Measurements from ENCODE around the gene OR2V2.
"Not testable (repeated sequence)": the region's sequence is repeated elsewhere in the genome, so short reads cannot be mapped to it uniquely, and the experiment has no call there.

The OR2V2 gene

DNA sequence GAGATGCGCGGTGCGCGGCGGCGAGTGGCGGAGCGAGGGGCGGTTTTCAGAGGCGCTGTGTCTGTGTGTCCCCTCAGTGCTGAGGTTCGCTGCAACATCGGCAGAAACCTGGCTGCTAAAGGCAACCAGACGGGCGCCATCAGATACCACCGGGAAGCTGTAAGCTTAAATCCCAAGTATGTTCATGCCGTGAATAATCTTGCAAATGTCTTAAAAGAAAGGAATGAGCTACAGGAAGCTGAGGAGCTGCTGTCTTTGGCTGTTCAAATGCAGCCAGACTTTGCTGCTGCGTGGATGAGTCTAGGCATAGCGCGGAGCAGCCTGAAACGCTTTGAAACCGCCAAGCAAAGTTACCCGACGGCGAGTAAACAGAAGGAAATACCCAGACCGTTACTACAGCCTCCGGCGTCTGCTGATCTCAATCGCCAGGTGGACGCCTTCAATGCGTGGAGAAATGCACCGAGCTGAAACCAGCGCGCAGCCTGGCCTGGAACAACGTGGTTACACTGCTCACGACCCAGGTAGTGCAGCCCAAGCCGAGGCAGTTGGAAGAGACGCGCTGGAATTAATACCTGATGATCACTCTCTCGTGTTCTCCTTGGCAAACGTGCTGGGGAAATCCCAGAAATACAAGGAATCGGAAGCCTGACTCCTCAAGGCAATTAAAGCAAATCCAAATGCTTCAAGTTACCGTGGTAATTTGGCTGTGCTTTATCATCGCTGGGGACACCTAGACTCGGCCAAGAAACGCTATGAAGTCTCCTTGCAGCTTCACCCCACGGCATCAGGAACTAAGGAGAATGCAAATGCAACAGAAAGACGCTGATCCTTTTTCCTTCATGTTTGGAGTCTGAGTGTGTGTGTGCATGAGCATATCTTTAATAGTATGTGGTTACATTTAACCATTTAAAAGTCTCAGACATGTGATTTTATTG, 32.3 kb upstream of the OR2V2 start:
- FAIRE-seq: no peak

DNA sequence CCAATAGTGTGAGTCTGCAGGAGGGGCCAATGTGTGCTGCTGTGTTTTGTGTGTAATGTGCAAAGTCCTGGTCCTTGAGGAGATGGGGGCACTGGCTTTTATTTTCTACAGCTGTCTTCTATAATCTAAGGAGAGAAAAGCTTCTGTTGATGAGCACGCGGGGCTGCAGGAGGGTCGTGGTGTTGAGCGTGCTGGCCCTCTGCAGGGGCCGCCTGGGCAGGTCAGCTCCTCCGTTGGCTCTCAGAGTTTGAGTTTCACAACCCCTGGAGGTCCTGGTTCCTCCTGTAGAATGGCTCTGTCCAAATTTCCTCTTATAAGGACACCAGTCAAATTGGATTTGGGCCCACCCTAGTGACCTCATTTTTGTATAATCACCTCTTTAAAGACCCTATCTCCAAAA, 29.0 kb upstream of the OR2V2 start:
- no peak for FAIRE-seq

DNA sequence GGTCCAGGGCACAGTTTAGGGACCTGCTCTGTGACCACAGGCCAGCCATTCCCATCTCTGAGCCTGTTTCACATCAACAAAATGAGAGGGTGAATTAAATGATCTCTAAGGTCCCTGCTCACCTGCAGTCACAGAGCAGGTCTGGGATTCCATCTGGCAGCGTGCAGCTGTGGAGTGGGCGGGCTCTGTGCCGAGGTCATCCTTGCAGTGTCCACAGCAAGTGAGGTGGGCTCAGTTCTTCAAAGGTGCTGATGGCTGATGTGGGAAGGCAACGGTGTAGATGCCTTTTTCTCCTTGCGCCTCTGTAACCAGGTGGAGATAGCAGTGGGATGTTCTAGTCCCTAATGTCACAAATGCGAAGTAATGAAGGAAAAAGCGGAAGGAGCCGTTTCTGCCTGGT, 28.3 kb upstream of the OR2V2 start:
- no peak for FAIRE-seq

DNA sequence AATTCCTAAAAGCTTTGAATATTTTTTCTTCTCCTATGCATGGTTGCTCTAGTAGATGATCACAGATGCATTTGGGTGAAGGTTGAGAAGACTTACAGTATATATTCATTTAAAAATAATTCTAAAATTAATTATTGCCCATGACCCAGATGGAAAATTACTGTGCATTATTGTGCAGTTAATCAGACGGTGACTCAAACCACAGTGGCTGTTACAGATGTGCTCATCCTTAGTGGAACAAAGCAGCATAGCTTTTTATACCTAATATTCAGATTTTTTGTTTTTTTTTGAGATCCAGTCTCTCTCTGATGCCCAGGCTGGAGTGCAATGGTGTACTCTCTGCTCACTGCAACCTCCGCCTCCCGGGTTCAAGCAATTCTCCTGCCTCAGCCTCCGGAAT, 27.1 kb upstream of the OR2V2 start:
- FAIRE-seq: no peak

DNA sequence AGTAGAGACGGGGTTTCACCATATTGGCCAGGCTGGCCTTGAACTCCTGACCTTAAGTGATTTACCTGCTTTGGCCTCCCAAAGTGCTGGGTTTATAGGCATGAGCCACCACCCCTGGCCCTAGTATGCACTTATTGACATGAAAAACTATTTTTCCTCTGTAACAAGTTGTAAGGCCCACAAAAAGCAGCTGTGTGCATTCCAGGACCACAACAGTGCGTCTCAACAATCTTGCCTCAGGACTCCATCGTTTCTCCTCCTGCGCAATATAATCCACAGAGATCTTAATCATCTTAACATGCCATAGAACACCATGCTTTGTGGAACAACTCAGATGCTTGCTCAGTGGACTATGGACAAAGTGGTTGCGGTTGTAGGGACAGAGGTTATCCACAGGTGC, 26.6 kb upstream of the OR2V2 start:
- no peak for FAIRE-seq

DNA sequence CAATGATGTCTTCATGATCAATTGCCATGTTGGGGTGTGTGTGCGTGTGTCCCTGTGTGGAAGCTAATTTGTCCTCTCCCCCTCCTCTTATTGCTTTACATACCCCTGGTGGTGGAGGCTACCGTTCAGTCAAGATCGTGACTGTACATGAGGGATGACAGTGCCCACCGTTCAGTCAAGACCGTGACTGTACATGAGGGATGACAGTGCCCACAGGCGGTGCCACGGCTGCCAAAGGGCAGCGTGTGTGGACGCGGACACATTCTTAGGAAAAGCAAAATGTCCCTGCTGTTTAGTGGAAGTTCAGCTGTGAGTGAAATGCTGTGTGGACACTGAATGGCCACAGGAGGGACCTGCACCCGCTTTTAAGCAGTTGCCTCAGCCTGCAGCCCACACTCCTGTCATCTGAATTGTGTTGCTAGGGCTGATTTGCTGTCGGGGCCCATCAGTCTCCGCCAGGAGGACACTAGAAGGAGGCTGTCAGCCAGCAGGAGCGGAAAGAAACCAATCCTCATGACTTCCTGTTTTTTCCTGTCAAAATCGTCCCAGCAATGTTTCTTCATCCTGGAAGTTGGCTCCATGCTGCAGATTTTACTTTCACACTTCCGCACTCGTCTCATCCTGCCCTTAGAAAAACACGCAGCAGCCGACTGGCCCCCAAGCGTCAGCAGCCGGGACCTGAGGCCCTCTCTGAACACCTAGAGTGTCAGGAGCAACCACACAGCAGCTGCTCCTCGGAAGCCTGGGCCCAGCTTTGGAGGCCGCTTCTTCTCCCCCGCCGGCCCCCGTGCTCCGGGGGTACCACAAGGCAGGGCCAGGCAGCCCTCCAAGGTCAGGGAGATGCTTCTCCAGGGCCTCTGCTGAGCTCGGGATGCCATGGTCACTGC, 25.5 kb upstream of the OR2V2 start:
- FAIRE-seq: no peak

DNA sequence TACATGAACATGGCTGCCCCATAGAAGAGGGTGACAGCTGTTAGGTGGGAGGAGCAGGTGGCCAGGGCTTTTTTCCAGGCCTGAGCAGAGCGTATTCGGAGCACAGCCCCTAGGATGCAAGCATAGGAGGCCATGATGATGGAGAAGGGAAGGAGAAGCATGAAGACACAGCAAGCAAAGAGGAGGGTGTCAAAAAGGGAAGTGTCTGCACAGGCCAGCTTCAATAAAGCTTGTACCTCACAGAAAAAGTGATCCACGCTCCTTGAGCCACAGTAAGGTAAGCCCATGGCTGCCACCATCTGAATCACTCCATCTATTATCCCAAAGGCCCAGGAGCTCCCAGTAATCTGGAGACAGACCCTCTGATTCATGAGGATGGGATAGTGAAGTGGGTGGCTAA, 22.9 kb upstream of the OR2V2 start:
- FAIRE-seq: no peak

DNA sequence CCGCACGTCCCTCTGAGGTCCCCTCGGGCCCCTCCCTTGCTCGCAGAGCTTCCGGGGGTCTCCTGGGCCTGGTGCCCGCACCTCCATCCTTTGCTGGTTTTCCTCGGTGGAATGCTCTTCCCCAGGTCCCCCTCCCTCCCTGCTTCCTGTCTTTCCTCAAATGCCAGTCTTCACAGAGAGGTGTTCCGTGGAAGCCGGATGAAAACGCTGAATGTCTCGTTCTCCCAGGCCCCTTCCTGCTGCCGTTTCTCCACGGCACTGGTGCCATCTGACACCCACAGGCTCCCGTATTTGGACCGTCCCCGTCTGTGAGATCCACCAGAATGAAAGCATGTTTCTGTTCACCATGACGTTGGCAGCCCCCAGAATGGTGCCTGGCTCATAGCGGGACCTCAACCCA, 20.5 kb upstream of the OR2V2 start:
- no peak for FAIRE-seq

DNA sequence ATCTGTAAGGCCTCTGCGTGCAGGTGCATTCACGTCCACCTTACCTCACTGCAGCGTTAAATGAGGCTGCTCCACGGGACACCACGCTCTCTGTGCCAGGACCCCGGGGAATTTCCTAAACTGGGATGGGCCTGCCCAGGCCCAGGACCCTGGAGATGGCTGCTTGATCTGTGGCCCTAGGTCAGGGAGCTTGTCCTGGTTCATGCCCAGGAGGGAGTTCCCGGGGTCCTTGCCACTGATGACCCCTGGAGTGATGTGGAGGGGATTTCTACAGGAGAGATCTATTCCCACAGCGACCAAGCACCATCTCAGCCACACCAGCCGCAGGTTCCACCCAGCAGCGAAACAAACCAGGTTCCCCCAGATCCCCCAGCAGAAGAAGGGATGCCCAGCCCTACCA, 19.9 kb upstream of the OR2V2 start:
- no peak for FAIRE-seq

DNA sequence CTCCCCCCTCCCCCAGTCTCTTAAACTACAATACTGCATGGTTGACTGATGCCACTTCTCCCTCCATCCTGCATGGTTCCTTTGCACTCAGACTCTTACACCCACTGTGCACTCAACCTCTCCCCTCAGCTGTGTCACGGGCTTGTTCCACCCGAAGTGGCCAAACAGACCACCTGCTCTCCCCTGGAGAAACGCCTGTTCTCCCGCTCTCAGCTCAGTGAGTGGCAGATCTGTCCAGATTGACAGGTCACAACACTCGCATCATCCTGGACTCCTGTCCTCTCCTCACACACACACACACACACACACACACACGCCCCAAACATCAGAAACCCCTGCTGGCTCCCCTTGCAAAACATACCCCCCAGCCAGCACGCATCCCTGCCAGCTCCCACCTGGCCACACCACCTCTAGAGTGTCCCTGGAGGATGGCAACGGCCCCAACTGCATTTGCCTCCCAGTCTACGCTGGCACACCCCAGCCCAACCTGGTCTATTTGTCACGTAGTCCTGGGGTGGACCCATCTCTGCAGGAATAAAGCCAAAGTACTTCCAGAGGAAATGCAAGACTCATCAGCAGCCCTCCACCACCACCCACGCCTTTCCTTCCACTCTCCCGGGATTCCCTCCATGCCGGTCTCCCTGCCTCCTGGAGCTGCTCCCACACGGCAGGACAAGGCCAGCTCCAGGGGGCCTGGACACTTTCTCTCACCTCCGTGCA, 19.3 kb upstream of the OR2V2 start:
- no peak for FAIRE-seq

DNA sequence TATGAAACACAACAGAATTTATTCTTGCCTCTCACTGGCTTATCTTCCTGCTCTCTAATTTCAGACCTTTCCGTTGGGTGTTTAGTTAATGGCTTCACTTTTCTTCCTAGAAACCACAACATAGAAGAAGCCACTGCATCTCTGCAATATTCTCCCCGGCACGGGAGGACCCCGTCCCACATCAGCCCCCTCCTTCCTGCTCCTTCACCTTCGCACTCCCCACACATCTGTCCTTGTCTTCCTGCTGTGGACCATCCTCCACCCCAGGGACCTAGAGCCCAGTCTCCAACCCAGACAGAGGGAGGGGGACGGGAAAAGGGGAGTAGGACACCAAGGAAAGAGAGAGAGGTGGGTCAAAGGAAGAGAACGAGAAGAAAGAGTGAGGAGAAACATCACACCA, 17.8 kb upstream of the OR2V2 start:
- no peak for FAIRE-seq

DNA sequence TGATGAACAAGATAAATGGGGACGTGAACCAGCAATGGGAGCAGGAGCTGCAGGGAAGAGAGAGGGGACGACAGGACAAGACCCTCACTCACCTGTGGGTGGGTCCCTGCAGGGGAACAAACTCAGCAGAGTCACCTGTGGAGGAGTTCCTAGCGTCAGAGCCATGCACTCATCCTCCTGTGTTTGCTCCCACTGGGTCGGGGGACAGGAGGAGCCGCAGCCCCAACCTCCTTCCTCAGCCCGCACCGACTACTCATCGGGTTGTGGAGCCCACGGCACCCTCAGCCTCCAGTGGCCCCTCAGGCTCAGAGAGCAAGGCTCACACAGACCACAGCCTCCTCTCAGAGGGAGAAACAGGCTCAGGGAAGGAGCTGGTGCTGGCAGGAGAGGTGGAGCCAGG, 17.3 kb upstream of the OR2V2 start:
- not testable (repeated sequence) for FAIRE-seq

DNA sequence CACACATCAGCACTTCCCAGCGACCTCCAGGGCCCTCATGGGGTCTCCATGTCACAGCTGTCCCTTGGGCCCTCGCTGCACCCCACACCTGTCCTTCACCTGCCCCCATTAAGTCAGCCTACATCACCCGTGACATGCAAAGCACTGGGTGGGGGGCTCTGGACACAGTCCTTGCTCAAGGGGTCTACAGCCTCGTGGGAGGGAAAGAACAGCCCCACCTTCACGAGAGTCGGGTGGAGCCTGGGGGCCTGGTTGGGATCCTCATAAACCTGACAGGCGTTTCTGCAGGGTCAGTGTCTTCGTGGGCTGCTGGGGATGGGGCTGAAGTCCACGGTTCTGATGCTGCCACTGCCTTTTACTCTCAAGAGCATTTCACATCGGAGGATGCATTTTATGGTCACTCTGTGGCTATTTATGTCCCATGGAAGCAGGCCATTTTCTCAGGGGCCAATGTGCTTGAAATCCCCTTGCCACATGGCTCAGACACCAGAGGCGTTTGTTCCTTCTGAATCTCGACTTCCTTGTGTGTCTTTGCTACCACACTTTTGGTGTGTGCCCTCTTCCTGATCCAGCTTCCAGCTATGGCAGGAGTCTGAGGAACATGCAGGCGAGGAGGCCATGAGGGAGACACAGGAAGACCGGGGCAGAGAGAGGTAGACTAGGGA, 16.4 kb upstream of the OR2V2 start, which contains the start of gene OR2V1:
TSS of gene OR2V1 (minus strand) at position 338 of the 665 bp plus-strand sequence. CDS start 5,865 bp downstream, outside the sequence.
- FAIRE-seq: no peak

DNA sequence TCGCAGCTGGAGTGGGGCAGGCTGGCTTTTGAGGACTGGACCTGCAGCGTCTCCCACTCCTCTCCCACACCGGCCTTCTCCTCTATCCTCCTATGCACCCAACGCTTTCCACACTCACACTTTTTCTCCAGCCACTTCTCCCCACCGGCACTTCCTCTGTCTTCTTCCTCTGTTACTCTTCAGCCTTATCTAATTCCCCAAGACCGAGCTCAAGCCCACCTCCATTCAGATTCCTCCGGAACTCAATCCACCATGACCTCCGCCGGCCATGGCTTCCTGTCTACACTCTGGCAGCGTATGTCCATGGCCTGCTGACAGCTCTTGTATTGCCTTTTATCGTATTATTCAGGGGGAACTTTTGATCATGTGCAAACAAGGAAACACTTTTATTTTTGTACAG, 15.9 kb upstream of the OR2V2 start:
- no peak for FAIRE-seq

DNA sequence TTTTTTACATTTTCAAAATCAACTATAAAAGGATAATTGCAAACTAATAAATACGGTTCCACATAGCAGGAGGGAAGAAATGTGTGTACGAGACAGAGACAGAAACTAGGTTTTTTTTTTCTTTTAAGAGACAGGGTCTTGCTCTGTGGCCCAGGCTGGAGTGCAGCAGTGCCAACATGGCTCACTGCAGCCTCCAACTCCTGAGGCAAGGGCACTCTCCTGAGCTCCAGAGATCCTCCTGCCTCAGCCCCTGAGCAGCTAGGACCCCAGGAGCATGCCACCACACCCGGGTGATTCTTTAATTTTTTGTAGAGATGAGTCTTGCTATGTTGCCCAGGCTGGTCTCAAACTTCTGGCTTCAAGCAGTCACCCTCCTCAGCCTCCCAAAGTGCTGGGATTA, 14.3 kb upstream of the OR2V2 start:
- no peak for FAIRE-seq

DNA sequence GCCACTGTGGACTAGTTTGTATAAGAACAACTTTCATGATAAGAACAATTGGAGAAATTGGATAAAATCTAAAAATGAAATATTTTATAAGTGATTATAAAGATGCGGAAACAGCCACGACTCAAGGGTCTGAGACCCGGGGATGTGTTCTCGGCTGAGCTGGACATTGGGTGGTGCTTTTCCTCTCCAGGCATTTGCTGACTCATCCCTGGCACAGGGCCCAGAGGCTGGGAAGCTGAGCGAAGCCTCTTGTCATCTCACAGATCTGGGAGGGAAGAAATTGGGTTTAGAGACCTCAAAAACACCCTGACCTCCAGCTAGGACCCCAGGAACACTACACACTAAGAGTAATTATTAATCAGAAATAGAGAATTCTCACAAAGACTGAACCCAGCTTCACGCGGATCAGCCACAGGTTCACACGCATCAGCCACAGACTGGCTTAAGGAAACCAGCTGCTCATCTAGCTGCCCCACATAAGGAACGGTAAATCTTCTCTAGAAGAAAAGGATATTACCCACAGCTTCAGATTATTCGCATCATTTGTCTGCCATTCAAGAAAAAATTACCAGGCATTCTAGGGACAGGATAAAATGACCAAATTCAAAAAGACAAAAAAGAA, 13.7 kb upstream of the OR2V2 start:
- no peak for FAIRE-seq

DNA sequence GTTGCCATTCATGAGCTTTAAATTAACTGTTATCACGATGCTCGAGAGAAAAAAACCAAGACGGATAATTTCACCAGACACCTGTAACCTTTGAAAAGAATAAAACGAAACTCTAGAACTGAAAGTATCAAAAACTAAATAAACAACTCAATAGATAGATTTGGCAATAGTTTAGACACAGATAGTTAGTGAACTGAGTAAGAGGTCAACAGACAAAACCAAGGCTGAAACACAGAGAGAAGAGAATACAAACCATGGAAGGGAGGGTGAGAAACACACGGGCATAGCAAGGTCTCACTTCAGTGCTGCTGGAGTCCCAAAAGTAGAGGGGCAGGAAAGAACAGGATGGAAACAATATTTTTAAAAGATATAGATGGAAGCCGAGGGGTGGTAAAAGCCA, 13.1 kb upstream of the OR2V2 start:
- no peak for FAIRE-seq

DNA sequence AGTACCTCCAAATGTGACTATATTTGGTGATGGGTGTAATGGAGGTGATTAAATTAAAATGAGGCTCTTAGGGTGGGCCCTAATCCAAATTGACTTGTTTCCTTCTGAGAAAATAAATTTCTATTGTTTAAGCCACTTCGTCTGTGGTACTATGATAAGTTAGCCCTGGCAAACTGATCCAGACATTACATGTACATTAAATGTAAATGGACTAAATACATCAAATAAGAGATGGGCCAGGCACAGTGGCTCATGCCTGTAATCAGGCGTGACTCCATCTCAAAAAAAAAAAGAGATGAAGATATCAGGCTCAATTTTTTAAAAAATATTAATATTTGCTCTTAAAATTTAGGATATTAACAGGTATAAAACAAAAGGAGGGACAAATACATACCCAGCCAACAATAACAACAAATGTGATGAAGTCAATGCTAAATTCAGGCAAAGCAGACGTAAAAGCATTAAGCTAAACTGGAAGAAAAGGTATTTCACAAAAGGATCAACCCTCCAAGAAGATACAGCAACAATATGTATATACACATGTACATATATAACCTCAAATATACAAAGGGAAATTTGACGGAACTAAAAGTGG, 10.9 kb upstream of the OR2V2 start:
- FAIRE-seq: no peak

DNA sequence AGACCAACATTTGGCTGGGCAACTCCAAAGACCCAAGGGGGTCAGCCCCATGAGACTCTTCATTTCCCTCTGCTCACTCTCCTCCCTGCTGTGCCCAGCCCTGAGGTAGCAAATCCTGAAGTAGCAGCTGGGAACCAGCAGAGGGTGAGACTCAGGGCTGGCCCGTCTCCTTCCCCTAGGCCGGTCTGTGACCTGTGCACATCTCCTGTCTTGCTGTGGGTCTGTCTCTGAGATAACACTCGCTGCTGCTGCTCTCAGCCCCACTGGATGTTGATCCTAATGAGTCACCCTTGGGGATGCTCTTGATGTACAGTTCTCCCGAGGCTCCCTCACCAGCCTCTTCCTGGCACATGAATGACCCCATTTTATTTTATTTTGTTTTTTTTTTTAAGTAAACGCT, 9.1 kb upstream of the OR2V2 start:
- no peak for FAIRE-seq

DNA sequence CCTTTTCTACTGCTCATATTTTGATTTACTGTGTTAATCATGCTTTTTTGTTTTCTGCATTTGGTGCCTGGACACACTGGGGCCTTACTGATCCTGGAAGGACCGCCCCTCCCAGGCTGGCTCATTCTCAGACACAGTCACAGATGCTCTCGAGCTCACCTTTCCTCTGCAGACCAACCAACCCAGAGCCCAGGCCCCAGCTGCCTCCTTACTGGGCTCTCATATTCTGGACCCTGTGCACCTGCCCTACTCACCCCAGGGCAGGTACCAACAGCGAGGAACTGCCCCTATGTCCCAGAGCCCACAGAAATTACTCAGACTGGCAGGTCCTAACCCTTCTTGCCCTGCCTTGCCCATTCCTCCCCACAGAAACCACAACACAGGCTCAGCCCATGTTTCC, 6.6 kb upstream of the OR2V2 start:
- FAIRE-seq: no peak

DNA sequence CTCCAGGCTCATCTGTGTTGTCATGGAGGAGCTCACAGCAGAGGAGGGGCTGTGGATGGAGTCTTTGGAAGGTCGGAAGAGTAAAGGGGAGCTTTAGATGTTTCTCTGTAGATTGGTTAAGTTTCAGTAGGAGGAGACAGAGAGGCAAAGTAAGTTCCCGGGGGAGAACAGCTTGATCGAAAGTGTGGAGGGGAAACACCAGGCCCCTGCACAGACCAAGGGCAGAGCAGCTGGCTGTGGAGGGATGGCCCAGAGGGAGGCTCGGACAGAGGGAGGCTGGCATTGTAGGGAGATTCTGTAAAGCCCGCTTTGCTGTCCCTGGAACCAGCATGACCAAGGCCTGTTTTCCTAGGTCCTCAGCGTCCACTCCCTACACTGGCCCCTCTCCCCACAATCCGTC, 5.3 kb upstream of the OR2V2 start:
- no peak for FAIRE-seq

DNA sequence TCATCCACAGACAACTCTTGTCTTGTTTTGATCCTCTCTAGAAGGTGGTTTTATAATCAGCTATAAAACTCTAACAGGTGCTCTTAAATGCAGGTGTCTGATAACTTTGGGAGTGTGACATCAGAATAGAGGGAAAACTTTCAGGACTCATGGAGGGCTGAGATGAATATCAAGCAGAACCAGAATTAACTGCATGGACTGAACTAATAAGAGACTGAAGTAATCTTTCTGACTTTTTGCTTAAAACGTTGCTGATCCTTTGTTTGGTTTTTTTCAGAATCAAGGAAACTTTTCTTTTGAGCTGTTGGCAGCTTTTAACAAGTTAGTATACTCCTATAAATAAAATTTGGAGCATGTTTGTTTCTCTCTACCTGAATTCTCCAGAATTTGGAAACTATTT, 2.3 kb upstream of the OR2V2 start:
- no peak for FAIRE-seq

Data from A204.1 (cell line).